ENCODE data around the gene STPG1.

GRCh38 chr1:24327486-24327885 is 86.1 kb downstream of the STPG1 start:
- TF ChIP-seq CTCF (IDR thresholded peaks at IDR 0.05) (no peak), ZFX (IDR thresholded peaks at IDR 0.05; ENCODE audit: borderline replicate concordance) (no peak)
